HepG2 (cell line): ENCODE data around the gene SLC35D2. TPM values are rescaled to one million over a fixed set of nuclear protein-coding genes. Genes with fewer than 3 reads are reported as not detected.

Experiments
- EP300 ChIP-seq, 3 experiments: sonication (generic) in 1 of 3; formaldehyde crosslinking in 1 of 3; IDR thresholded peaks; 2 replicates each; pipeline versions ENCODE4 v1.5.1 to v1.6.1; 2011 to 2020; ENCODE audit warnings: low read depth in 2 of 3, low read length in 2 of 3, borderline replicate concordance in 1 of 3, improper control_type of control experiment in 1 of 3, mild to moderate bottlenecking in 1 of 3, missing genetic modification reagents in 1 of 3, moderate library complexity in 1 of 3
- GATAD1 ChIP-seq: IDR thresholded peaks from 2 replicates; pipeline ENCODE4 v1.6.1; 2016; ENCODE audit warnings: missing genetic modification reagents, missing compliant biosample characterization
- HINFP ChIP-seq: sonication (generic); formaldehyde crosslinking; IDR thresholded peaks from 2 replicates; pipeline ENCODE4 v1.4.0; 2020; ENCODE audit warnings: low read depth, mild to moderate bottlenecking, missing genetic modification reagents
- HNF4G ChIP-seq, 2 experiments: sonication (generic) in 1 of 2; formaldehyde crosslinking in 1 of 2; IDR thresholded peaks; 2 replicates each; pipeline versions ENCODE4 v1.4.0 to v1.6.1; 2011 to 2020; ENCODE audit warnings: borderline replicate concordance in 2 of 2, low read depth in 2 of 2, mild to moderate bottlenecking in 2 of 2, low read length in 1 of 2, missing genetic modification reagents in 1 of 2, moderate library complexity in 1 of 2
- ISL2 ChIP-seq: sonication (generic); formaldehyde crosslinking; IDR thresholded peaks from 2 replicates; pipeline ENCODE4 v1.5.0; 2020; ENCODE audit warnings: missing genetic modification reagents
- MLXIP ChIP-seq: sonication (generic); formaldehyde crosslinking; IDR thresholded peaks from 2 replicates; pipeline ENCODE4 v1.9.0; 2021; ENCODE audit warnings: missing genetic modification reagents, borderline replicate concordance
- NFIC ChIP-seq: IDR thresholded peaks from 2 replicates; pipeline ENCODE4 v1.6.1; 2012; ENCODE audit warnings: mild to moderate bottlenecking, low read length, inconsistent platforms
- NFYC ChIP-seq: IDR thresholded peaks from 2 replicates; pipeline ENCODE4 v1.6.1; 2016; ENCODE audit warnings: missing genetic modification reagents, missing compliant biosample characterization
- NRL ChIP-seq: sonication (generic); formaldehyde crosslinking; IDR thresholded peaks from 2 replicates; pipeline ENCODE4 v1.5.0; 2020; ENCODE audit warnings: missing genetic modification reagents, mild to moderate bottlenecking, moderate library complexity, borderline replicate concordance
- SP1 ChIP-seq, 2 experiments: fragments of 450-650 bp in 1 of 2; sonication (generic) in 1 of 2; formaldehyde crosslinking in 1 of 2; IDR thresholded peaks; 2 replicates each; pipeline versions ENCODE4 v1.4.0 to v1.6.1; 2016 to 2020; ENCODE audit warnings: missing genetic modification reagents in 1 of 2
- TSC22D2 ChIP-seq: sonication (generic); formaldehyde crosslinking; IDR thresholded peaks from 2 replicates; pipeline ENCODE4 v1.5.1; 2020; ENCODE audit warnings: missing genetic modification reagents, mild to moderate bottlenecking, borderline replicate concordance
- WIZ ChIP-seq: sonication (generic); formaldehyde crosslinking; IDR thresholded peaks from 2 replicates; pipeline ENCODE4 v1.5.1; 2020; ENCODE audit warnings: mild to moderate bottlenecking, missing genetic modification reagents
- ZMYM3 ChIP-seq: sonication (generic); formaldehyde crosslinking; IDR thresholded peaks from 2 replicates; pipeline ENCODE4 v1.5.1; 2020; ENCODE audit warnings: mild to moderate bottlenecking, missing genetic modification reagents
- ZNF354B ChIP-seq: sonication (generic); formaldehyde crosslinking; IDR thresholded peaks from 2 replicates; pipeline ENCODE4 v1.8.0; 2022; ENCODE audit warnings: mild to moderate bottlenecking, missing genetic modification reagents
- ZNF430 ChIP-seq: sonication (generic); formaldehyde crosslinking; IDR thresholded peaks from 2 replicates; pipeline ENCODE4 v1.9.0; 2021; ENCODE audit warnings: mild to moderate bottlenecking, missing genetic modification reagents
- ZNF431 ChIP-seq: sonication (generic); formaldehyde crosslinking; IDR thresholded peaks from 2 replicates; pipeline ENCODE4 v1.9.0; 2022; ENCODE audit warnings: missing genetic modification reagents, low read depth, mild to moderate bottlenecking, borderline replicate concordance
- ZNF740 ChIP-seq: sonication (generic); formaldehyde crosslinking; IDR thresholded peaks from 2 replicates; pipeline ENCODE4 v1.4.0; 2020; ENCODE audit warnings: missing genetic modification reagents
- polyA plus RNA-seq, 8 experiments: library from polyadenylated mRNA; depleted of rRNA in 3 of 8; stranded (reverse) in 7 of 8; unstranded in 1 of 8; fragments of >200 nt; fragmentation: Illumina TruSeq in 4 of 8; extraction: Trizol in 4 of 8; gene quantifications; 2 replicates each; pipeline versions ENCODE4 v1.2.1 to v1.2.3, GENCODE V29; 2011 to 2016; ENCODE audit warnings: low read depth in 4 of 8, missing spikeins in 1 of 8, mixed read lengths in 1 of 8; ENCODE audit not compliant: insufficient read depth in 1 of 8
- total RNA-seq, 5 experiments: library from RNA; depleted of rRNA; stranded (reverse); fragments of >200 nt; fragmentation: Illumina TruSeq; extraction: Trizol; gene quantifications; 2 replicates each; pipeline ENCODE4 v1.2.3, GENCODE V29; 2016; ENCODE audit warnings: low read depth in 1 of 5
- TF ChIP-seq, protein P1 (sequence below): sonication (generic); formaldehyde crosslinking; IDR thresholded peaks from 2 replicates; pipeline ENCODE4 v1.8.0; 2022; ENCODE audit warnings: mild to moderate bottlenecking, missing genetic modification reagents
- TF ChIP-seq, protein P2 (sequence below): sonication (generic); formaldehyde crosslinking; IDR thresholded peaks from 2 replicates; pipeline ENCODE4 v1.4.0; 2020; ENCODE audit warnings: missing genetic modification reagents, borderline replicate concordance

SLC35D2 gene
- total and polyA plus RNA-seq, 2 of the 13 experiments (the other 11 are each of a cell fraction or from before 2014, with no cell fraction given): 96.2 to 103 TPM

DNA sequence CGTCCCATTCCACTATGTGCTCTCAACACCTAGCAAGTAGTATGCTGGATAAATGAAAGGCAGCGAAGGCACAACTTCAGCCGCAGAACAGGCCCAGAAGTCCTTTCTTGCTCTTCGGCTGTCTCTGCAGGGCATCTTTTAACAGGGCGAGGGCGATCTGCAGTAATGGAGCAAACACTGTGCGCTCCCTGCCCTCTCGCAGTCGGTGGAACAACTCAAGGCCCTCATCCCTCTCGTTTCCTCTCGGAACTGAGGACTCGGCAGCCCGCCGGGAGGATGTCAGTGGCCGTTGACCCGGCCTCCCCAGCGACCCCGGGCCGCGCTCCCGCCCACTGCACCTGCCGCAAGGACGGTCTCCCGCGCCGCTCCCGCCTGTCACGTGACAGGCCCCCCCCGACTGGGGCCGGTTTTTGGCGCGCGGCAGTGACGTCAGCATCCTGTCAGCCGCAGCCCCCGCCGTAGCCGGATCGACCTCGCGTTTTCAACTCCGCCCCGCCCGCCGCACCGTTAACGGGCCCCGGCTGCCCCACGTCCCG is 33.6 kb upstream of the SLC35D2 start (continued):
- no peak for TF ChIP-seq MLXIP (CRISPR knock-in tag)
- TF ChIP-seq NRL (CRISPR knock-in tag): 0 out of 2 replicates have a peak, but pooled peaks have one; percentile 55
- TF ChIP-seq ZNF431 (CRISPR knock-in tag): peak; percentile 15; the same call in 1 of the 2 replicates
- peak; percentile 77; the same call in 1 of the 2 replicates for TF ChIP-seq ISL2 (CRISPR knock-in tag)
- peak; percentile 53 for TF ChIP-seq NFYC
- TF ChIP-seq TSC22D2 (CRISPR knock-in tag): 0 out of 2 replicates have a peak, but pooled peaks have one; percentile 32
- TF ChIP-seq EP300 (IDR thresholded peaks at IDR 0.05; ENCODE audit: low read depth in 2 of 2, low read length in 2 of 2): peak in 1 of 2 experiments; percentile 43; a peak in 1 of 4 replicates
- TF ChIP-seq EP300 (CRISPR knock-in tag; IDR thresholded peaks at IDR 0.05; ENCODE audit: borderline replicate concordance): no peak
- TF ChIP-seq, protein P1, sequence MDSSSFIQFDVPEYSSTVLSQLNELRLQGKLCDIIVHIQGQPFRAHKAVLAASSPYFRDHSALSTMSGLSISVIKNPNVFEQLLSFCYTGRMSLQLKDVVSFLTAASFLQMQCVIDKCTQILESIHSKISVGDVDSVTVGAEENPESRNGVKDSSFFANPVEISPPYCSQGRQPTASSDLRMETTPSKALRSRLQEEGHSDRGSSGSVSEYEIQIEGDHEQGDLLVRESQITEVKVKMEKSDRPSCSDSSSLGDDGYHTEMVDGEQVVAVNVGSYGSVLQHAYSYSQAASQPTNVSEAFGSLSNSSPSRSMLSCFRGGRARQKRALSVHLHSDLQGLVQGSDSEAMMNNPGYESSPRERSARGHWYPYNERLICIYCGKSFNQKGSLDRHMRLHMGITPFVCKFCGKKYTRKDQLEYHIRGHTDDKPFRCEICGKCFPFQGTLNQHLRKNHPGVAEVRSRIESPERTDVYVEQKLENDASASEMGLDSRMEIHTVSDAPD: no peak
- TF ChIP-seq SP1 (IDR thresholded peaks at IDR 0.05): no peak
- TF ChIP-seq SP1 (CRISPR knock-in tag; IDR thresholded peaks at IDR 0.05): peak; percentile 82
- TF ChIP-seq HNF4G (IDR thresholded peaks at IDR 0.05; ENCODE audit: borderline replicate concordance, low read depth, low read length): no peak; the same call in 1 of the 2 replicates
- peak; percentile 64; the same call in 1 of the 2 replicates for TF ChIP-seq HNF4G (CRISPR knock-in tag; IDR thresholded peaks at IDR 0.05; ENCODE audit: borderline replicate concordance, low read depth)
- peak; percentile 98 for TF ChIP-seq ZNF740 (CRISPR knock-in tag)
- TF ChIP-seq WIZ (CRISPR knock-in tag): no peak
- no peak for TF ChIP-seq ZNF354B (CRISPR knock-in tag)
- no peak for TF ChIP-seq ZNF430 (CRISPR knock-in tag)
- 0 out of 2 replicates have a peak, but pooled peaks have one; percentile 52 for TF ChIP-seq HINFP
- TF ChIP-seq, protein P2, sequence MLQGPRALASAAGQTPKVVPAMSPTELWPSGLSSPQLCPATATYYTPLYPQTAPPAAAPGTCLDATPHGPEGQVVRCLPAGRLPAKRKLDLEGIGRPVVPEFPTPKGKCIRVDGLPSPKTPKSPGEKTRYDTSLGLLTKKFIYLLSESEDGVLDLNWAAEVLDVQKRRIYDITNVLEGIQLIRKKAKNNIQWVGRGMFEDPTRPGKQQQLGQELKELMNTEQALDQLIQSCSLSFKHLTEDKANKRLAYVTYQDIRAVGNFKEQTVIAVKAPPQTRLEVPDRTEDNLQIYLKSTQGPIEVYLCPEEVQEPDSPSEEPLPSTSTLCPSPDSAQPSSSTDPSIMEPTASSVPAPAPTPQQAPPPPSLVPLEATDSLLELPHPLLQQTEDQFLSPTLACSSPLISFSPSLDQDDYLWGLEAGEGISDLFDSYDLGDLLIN (CRISPR knock-in tag): peak; percentile 98
- TF ChIP-seq ZMYM3 (CRISPR knock-in tag): peak; percentile 37; the same call in 1 of the 2 replicates
- no peak for TF ChIP-seq NFIC
- TF ChIP-seq GATAD1 (CRISPR knock-in tag): peak; percentile 94
